Stimulated activated naive CD4-positive, alpha-beta T cell treated with Interleukin-2 at 50 U/mL for 16 hours (primary cell): Measurements from ENCODE around the gene EZH2.

Experiments used
- DNase-seq: peaks from one replicate; lab custom pipeline; 2025; lab: John Stamatoyannopoulos, UW

EZH2 gene

DNA sequence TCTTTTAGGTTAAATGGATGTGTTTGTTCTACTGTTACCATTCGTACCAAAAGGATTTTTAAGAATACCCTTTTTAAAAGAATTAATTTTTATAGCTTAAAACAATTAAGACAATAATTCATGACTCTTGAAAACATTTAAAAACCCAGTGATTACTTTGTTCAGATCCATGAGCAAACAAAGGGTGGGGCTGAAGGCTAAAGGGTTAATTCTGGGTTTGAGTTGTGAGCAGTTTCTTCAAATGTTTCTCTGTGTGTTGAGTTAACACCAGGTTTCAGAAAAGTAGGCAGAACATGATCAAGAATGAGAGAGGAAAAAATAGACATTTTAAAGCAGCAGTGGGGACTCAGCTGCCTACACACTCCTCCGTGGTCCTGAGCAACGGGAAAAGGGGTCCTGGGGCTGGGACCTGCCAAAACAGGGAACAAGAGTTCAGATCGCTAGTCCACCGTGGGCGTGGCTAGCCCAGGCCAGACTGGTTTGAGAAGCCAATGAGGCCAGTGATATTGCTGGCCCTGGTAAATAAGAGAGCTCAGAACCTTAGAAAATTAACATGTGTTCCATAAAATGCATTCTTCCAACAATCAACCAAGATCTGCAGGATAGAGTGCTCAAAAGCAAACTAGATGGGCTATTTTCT is 14.9 kb upstream of the EZH2 start:
- DNase-seq = no peak

DNA sequence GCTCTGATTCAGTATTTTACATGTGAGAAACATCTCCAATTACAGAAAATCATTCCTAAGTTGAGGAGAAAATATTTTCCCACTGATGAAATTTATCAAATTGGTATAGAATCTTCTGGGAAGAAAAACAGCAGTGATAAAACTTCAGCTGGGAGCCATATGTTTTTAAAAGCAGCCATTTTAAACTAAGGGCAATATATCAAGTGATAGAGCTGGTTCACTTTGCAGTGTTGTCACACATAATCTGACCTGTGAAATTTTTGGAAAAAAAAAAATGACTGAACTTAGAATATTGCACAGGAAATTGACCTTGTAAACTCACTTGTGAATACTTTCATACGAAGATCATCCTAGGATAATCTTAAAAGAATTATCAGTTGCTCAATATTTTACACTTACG is 10.5 kb upstream of the EZH2 start:
- DNase-seq = no peak

DNA sequence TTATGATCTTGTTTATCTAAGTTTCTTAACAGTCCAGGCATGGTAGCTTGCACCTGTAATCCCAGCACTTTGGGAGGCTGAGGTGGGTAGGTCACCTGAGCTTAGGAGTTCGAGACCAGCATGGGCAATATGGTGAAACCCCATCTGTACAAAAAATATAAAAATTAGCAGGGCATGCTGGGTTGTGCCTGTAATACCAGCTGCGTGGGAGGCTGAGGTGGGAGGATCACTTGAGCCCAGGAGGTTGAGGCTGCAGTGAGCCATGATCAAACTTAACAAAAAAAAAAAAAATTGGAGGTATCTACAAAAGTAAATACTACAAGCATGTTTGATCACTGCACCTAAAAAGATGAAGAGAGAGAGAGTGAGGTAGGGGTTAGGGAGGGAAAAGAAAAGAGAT is 9.0 kb upstream of the EZH2 start:
- DNase-seq = no peak

DNA sequence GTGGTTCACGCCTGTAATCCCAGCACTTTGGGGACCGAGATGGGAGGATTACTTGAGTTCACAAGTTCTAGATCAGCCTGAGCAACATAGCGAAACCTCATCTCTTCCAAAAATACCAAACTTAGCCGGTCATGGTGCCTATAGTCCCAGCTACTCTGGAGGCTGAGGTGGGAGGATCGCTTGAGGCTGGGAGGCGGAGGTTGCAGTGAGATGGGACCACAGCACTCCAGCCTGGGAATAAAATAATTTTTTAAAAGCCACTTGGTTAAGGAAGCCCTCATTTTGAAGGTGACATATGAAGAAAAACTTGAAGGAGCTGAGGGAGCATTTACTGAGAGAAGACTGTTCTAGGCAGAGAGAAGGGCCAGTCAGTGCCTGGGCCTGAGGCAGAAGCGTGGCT is 4.2 kb upstream of the EZH2 start:
- DNase-seq = no peak

DNA sequence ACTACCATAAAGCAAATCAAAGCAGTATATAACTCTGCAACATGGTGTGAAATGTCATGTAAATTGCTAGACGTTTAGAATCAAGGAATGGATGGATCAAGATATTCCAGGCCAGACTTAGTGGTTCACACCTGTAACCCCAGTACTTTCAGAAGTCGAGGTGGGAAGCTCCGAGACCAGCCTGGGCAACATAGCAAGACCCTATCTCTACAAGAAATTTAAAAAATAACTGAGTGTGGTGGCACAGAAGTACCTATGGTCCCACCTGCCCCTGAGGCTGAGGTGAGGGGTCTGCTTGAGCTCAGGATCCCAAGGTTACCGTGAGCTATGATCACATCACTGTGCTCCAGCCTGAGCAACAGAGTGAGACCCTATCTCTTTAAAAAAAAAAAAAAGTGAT is 2.8 kb upstream of the EZH2 start:
- no peak for DNase-seq

DNA sequence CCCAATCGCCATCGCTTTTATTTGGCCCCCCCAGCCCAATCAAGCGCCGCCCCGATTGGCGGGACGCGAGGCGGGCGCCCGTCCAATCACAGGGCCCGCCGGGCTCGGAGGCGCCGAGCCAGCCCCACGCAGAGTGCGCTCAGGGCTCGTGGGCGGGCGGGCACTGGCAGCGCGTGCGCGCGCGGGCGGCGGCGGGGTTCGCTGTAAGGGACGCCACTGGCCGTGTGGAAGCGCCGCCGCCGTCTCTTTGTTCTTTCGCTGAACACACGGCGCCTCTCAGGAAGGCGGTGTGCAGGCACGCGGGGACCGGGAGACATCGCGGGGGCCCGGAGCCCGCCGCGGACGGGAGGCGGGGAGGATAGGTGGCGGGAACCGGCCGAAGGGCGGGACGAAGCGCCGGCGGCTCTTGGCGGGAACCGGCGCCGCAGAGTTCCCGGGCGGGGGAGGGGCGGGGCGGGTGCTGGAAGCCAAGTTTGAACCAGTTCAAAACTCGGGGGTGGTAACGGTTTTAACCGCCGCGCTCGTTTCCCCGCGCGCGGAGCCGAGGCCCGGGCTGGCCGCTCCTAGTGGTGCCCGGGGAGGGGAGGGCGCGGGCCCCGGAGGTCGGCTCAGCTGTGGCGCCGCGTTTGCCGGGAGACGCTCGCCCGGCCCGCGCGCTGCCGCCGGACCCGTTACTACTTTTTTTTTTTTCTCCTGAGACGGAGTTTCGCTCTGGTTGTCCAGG is 370 bp upstream of the EZH2 start:
- peak; percentile 91 for DNase-seq

DNA sequence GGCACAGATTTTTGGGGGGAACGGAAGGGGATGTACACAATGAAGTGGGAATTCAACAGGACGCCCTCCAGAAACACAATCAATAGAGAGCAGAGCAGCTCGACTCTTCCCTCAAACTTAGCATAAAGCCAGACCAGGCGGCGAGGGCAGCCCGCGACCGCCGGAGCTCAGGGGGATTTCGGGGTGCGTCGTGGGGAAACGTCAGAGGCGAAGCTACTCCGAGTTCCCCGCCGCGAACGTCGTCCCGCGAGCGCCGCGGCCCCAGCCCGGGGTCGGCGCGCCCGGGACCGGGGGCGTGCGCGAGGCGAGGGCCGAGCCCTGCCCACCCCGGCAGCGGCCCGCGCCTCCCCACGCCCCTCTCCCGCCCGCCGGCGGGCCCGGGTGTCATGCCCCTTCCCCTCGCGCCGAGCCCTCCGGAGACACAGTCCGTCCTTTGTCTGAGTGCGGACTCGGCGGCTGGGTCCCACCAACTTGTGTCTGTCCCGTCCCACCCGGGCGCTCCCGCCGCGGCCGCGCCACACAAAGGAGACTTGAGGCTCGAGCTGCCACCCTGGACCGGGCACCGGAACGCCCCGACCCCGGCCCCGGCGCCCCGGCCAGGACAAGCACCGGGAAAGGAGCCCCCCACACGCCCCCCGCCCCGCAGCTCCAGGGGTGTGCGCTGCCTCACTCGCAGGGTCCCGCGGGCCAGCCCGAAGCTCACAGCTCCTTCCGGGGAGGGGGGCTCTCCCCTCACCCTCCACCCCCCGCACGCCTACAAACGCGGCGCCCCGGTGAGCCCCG is 634 bp downstream of the EZH2 start:
- DNase-seq = peak; percentile 43

DNA sequence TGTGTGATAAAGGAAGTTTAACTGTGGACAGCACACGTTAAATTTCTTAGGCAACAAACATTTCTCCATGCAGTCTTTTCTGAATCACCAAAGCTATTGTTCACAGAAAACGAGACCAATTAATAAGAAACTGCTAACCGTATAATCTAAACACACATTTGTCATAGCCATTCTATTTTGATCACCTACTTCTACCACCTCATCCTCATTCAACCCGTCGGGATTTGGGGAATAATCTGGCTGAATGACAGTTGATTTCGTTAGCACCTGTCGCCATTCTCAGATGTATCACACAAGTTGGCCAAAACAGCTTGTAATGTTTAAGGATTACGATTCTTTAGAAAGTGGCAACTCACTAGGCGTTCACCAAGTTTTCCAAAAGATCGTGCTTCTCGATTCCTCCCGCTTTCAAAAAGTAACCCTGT is 1.2 kb downstream of the EZH2 start:
- DNase-seq = no peak

DNA sequence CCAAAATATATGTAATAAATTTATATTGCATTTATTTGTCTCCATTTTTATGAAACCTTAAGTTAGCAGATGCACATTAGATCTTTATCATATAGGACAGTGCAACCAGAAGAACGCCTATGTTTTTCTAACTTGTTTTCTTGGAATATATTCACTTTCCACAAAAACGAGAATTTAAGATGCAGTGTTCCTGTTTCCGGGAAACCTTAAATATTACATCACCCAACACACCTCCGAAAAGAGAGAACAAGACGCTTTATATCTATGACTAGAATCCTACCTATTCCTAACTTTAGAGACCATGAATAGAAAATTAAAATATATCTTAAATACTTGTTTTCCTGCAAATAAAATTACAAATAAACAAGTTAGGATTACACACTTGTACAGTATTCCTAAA is 1.9 kb downstream of the EZH2 start:
- no peak for DNase-seq

DNA sequence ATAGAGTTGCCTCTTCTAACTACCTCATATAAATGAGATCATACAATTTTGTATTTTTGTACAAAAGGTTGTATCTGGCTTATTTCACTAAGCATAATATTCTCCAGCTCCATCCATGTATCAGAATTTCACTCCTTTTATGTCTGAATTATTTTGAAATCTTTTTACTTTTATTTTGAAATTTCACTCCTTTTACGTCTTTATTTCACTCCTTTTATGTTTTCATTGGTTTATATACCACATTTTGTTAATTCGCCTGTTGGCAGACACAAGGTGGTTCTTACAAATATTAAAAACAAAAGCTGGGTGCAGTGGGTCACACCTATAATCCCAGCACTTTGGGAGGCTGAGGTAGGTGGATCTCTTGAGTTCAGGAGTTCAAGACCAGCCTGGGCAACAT is 5.8 kb downstream of the EZH2 start:
- no peak for DNase-seq

DNA sequence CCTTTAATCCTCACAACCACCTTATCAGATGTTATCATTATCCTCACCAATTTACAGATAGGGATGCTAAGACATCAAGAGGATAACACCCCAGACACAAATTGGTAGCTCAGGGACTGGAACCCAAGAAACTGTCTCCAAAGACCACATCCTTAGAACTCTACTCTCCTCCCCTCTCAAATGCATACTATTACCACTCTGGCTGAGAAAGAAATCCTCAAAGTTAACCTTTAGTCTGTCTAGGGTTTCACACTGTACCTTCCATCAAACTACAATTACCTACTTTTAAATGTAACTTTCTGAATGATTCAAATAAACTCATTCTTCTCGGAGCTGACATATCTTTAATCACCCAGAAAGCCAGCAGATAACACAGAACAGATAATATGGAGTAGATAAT is 6.6 kb downstream of the EZH2 start:
- no peak for DNase-seq

DNA sequence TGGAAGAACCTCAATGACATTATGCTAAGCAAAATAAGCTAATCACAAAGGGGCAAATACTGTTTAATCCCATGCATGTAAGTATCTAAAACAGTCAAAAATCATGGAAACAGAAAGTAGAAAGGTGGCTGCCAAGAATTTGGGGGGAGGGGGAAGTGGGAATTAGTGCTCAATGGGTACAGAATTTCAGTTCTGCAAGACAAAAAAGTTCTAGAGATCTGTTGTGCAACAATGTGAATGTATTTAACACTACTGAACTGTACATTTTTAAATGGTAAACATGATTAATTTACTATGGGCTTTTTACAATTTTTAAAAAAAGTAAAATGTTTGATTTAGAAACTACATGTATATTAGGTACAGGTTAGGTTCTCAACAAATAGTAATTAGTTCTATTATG is 11.9 kb downstream of the EZH2 start:
- no peak for DNase-seq

DNA sequence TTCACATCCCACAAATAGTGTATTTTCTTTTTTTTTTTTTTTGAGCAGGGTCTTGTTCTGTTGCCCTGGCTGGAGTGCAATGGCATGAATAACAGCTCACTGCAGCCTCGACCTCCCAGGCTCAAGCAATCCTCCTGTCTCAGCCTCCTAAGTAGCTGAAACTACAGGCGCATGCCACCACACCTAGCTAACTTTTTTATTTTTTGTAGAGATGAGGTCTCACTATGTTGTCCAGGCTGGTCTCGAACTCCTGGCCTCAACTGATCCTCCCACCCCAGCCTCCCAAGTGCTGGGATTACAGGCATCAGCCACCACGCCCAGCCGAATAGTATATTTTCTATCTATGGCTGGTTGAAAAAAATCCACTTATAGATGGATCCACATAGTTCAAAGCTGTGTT is 12.5 kb downstream of the EZH2 start:
- no peak for DNase-seq

DNA sequence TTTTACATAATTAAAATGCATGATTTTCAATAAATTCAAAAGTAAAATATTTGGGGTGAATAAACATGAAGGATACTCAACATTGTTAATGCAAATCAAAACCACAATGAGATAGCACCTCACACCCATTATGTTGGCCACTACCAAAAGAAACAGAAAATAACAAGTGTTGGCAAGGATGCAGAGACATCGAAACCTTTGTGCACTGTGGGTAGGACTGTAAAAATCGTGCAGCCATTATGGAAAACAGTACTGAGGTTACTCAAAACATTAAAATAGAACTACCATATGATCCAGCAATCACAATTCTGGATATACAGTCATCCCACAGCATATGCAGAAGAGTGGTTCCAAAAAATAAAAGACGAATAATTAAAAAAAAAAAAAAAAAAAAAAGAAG is 13.1 kb downstream of the EZH2 start:
- DNase-seq = no peak

DNA sequence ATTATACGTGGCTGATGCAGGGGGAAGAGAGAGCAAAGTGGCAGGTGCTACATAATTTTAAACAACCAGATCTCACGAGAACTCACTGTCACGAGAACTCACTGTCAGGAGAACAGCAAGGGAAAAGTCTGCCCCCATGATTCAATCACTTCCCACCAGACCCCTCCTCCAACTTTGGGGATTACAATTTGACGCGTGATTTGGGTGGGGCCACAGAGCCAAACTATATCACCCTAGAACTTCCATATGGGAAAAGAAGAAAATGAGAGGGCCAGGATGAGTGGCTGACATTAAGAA is 15.8 kb downstream of the EZH2 start:
- no peak for DNase-seq

DNA sequence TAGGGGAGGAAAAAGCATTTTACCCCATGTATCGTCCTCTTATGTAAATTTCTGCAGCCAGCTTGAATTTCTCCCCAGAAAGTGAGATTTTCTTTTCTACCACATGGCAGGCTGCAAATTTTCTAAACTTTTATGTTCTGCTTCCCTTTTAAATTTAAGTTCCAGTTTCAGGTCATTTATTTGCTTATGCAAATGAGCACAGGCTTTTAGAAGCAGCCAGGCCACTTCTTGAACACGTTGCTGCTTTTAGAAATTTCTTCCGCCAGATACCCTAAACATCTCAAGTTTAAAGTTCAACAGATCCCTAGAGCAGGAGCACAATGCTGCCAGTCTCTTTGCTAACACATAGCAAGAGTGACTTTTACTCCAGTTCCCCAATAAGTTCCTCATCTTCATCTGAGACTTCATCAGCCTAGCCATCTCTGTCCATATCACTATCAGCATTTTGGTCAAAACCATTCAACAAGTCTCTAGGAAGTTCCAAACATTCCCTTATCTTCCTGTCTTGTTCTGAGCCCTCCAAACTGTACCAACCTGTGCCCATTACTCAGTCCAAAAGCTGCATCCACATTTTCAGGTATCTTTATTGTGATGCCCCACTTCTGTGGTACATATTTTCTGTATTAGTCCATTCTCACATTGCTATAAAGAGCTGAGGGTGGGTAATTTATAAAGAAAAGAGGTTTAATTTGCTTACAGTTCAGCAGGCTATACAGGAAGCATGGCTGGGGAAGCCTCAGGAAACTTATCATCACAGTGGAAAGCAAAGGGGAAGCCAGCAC is 16.3 kb downstream of the EZH2 start:
- DNase-seq = no peak

DNA sequence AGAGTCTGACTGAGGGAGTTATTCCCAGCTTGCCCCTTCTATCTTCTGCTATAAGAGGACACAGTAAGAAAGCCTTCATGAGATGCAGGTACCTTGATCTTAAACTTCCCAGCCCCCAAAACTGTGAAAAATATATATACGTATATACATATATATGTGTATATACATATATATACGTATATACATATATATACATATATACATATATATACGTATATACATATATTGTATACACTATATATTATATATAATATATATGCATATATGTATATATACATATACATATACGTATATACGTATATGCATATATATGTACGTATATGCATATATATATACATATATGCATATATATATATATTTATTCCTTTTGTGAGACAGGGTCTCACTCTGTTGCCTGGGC is 17.7 kb downstream of the EZH2 start:
- no peak for DNase-seq

DNA sequence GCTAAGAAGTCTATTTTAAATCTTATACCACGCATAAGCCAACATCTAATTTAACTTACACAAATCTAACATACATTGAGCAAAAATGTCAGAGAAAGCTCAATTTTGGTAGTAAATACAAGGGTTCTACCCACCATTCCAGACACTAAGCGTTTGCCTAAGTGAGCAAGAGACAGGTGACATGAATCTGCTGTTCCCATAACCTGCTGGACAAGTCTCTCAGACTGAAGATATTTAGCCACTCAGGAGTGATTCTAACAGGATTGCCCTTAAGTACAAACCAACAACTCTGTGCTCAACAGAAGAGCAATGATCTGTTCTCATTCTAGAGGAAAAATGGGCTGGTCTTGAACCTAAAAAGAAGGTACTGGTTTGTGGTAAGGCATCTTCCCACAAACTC is 18.8 kb downstream of the EZH2 start:
- no peak for DNase-seq

DNA sequence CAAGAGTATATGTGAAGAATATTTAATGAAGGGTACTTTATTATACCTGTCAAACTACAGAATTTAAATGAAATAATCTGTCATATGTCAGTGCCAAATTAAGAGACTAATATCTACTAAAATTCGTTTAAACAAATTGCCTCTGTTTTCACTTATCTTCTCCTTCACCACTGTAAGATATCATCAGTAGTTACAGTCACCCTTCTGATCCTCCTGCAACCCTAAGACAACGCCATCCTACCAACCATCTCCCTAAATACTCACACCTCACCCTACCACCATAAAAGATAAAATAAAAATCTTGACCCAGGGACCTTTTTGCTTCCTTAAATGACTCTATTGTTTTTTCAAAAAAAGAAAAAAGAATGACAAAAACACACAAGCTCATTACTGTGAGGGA is 20.8 kb downstream of the EZH2 start:
- no peak for DNase-seq

DNA sequence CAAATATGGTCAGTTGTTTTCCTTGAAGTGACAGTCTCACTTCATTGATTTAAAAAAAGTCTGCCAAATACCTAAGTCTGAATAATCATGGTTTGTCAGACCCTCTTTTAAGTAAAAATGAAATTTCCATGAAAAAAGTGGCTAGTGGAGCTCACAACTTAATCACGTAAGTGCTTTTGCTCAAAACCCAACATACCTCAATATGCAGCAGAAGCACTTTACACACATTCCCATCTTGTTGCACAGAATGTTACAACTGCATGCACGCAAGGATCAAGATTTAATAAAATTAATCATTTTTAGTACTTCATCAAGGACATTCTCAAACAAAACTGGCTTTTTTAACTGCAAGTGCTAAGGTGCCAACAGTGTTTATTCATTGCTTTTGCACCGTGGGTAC is 21.6 kb downstream of the EZH2 start:
- DNase-seq = no peak

DNA sequence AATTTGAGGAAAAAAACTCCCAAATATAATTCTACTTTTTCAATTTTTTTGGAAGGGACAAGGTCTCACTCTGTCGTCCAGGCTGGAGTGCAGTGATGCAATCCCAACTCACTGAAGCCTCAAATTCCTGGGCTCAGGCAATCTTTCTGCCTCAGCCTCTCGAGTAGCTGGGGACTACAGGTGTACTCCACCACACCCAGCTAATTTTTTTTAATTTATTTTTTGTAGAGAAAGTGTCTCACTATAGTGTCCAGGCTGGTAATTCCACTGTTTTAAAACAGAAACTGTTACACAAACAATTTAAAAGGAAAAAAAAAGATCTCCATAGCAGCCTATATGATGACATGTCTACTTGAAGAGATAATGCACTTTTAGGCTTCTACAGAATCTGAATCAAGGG is 25.6 kb downstream of the EZH2 start:
- no peak for DNase-seq

DNA sequence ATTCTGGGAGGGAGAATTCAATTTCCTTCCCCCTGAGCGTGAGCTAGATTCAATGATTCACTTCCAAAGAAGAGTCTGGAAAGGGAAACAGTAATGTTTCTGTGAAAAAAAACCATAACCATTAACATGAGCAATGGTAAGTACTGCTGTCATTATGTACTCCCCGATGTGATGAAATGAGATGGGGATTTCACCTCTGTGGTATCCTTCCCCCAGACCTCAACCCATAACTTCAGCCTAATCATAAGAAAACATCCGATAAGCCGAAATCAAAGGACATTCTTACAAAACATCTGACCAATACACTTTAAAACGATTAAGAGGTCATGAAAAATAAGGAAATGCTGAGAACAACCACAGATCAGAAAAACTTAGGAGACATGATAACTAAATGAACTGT is 27.2 kb downstream of the EZH2 start:
- no peak for DNase-seq

DNA sequence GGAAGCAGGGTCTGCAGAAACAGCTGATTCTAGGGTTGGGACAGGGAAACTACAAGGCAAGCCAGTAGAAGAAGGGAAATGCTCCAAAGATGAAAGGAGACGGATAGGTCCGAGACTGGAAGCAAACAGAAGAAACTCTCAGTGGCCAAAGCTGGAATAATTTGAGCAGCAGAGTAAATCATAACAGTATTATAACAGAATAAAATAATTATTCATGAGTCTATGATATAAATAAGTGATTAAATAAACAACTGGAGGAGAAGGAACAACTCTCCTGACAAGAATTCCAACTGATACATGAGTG is 27.6 kb downstream of the EZH2 start:
- no peak for DNase-seq
